B cell (primary cell): ENCODE measurements around the gene PRODH2. TPM values are rescaled to one million over a fixed set of nuclear protein-coding genes. Genes with fewer than 3 reads are reported as not detected.

Source experiments
- ATAC-seq: fragments of 200-7000 bp; cut with Tn5 transposase; one replicate; pipeline ENCODE4 v1.10.0; 2021; ENCODE audit warnings: low read depth, mild to moderate bottlenecking, moderate number of reproducible peaks, moderate library complexity
- CTCF ChIA-PET: fragments of 350-600 bp; sonication (Branson Sonifier 250); formaldehyde crosslinking; loops from one replicate; lab custom pipeline; 2021; ENCODE audit warnings: antibody characterized with exemption, inconsistent platforms; lab: Charles Lee
- POLR2A ChIA-PET: fragments of 350-600 bp; sonication (Branson Sonifier 250); formaldehyde crosslinking; loops from one replicate; lab custom pipeline; 2021; ENCODE audit warnings: antibody characterized with exemption; lab: Charles Lee
- DNase-seq: peaks from one replicate; pipeline ENCODE4 v3.0.0; 2013
- H2AFZ ChIP-seq: 2 replicates; pipeline ENCODE4 v1.6.1; 2012; ENCODE audit warnings: mild to moderate bottlenecking, low read depth, low read length; ENCODE audit not compliant: insufficient read depth, poor library complexity, severe bottlenecking
- H3K27ac ChIP-seq, 2 donors: 1 replicate in 1 of 2; 2 replicates in 1 of 2; pipeline ENCODE4 v1.5.1; 2012 to 2013; ENCODE audit warnings: low read length in 2 of 2, mild to moderate bottlenecking in 2 of 2, moderate library complexity in 1 of 2
- H3K27me3 ChIP-seq, 4 experiments: fragments of 200-600 bp in 1 of 4; sonication (generic) in 1 of 4; replicated peaks in 1 of 4; 1 replicate in 2 of 4; 2 replicates in 2 of 4; pipeline versions ENCODE4 v1.6.1 to v1.7.0; 2013 to 2016; ENCODE audit warnings: low read length in 3 of 4, mild to moderate bottlenecking in 2 of 4, mixed read lengths in 1 of 4, moderate library complexity in 1 of 4; ENCODE audit not compliant: insufficient read depth in 4 of 4, control insufficient read depth in 3 of 4; ENCODE audit errors: control extremely low read depth in 1 of 4
- H3K36me3 ChIP-seq, 2 experiments: replicated peaks in 1 of 2; 1 replicate in 1 of 2; 2 replicates in 1 of 2; pipeline versions ENCODE4 v1.6.1 to v1.7.1; 2013; ENCODE audit warnings: low read length in 1 of 2; ENCODE audit not compliant: insufficient read depth in 2 of 2, control insufficient read depth in 1 of 2; ENCODE audit errors: control extremely low read depth in 1 of 2, extremely low read depth in 1 of 2
- H3K4me1 ChIP-seq, 2 donors: fragments of 200-600 bp in 1 of 2; sonication (generic) in 1 of 2; 1 replicate in 1 of 2; 2 replicates in 1 of 2; pipeline versions ENCODE4 v1.5.1 to v1.6.1; 2013 to 2017; ENCODE audit warnings: low read length in 2 of 2; ENCODE audit not compliant: control insufficient read depth in 2 of 2, insufficient read depth in 2 of 2
- H3K4me2 ChIP-seq: replicated peaks from 2 replicates; pipeline ENCODE3; 2012; ENCODE audit warnings: mild to moderate bottlenecking, low read depth, low read length; ENCODE audit not compliant: poor library complexity, severe bottlenecking
- H3K4me3 ChIP-seq, 5 experiments: fragments of 200-600 bp in 1 of 5; sonication (generic) in 1 of 5; 1 replicate in 3 of 5; 2 replicates in 2 of 5; pipeline versions ENCODE4 v1.5.1 to v1.7.0; 2011 to 2016; ENCODE audit warnings: low read length in 4 of 5, mild to moderate bottlenecking in 4 of 5, low read depth in 2 of 5, control low read depth in 1 of 5, moderate library complexity in 1 of 5; ENCODE audit not compliant: insufficient read depth in 1 of 5; ENCODE audit errors: control extremely low read depth in 1 of 5, extremely low read depth in 1 of 5
- H3K79me2 ChIP-seq: fragments of 200-600 bp; sonication (generic); one replicate; pipeline ENCODE4 v1.6.0; 2016; ENCODE audit warnings: low read length; ENCODE audit not compliant: control insufficient read depth, insufficient read depth
- H3K9ac ChIP-seq: fragments of 200-600 bp; sonication (generic); 2 replicates; pipeline ENCODE4 v1.6.1; 2017; ENCODE audit warnings: mild to moderate bottlenecking, low read length, moderate library complexity
- H3K9me3 ChIP-seq, 3 donors: one replicate each; pipeline versions ENCODE4 v1.6.1 to v1.7.1; 2013; ENCODE audit warnings: low read length in 2 of 3; ENCODE audit not compliant: control insufficient read depth in 2 of 3, insufficient read depth in 1 of 3; ENCODE audit errors: control extremely low read depth in 1 of 3
- H4K20me1 ChIP-seq: 2 replicates; pipeline ENCODE4 v1.6.0; 2012; ENCODE audit warnings: mild to moderate bottlenecking, low read length; ENCODE audit not compliant: insufficient read depth, control insufficient read depth, poor library complexity, severe bottlenecking
- H3K27ac Mint-ChIP-seq: one replicate; pipeline ENCODE4 v1.8.0; 2021; ENCODE audit warnings: mixed read lengths
- H3K27me3 Mint-ChIP-seq: one replicate; pipeline ENCODE4 v1.8.0; 2021; ENCODE audit warnings: mixed read lengths
- H3K4me1 Mint-ChIP-seq: one replicate; pipeline ENCODE4 v1.8.0; 2021; ENCODE audit warnings: mixed read lengths
- H3K4me3 Mint-ChIP-seq: one replicate; pipeline ENCODE4 v1.8.0; 2021; ENCODE audit warnings: mixed read lengths
- H3K9me3 Mint-ChIP-seq: one replicate; pipeline ENCODE4 v1.8.0; 2022; ENCODE audit warnings: mixed read lengths; ENCODE audit not compliant: insufficient read depth
- CTCF ChIP-seq: fragments of 200-600 bp; IDR thresholded peaks from one replicate; pipeline ENCODE4 v1.8.0; 2022; ENCODE audit warnings: antibody characterized with exemption, mild to moderate bottlenecking
- EZH2 ChIP-seq: IDR thresholded peaks from 2 replicates; pipeline ENCODE4 v1.6.1; 2012; ENCODE audit warnings: borderline replicate concordance, low read depth, mild to moderate bottlenecking, moderate library complexity, low read length; ENCODE audit not compliant: insufficient read depth, poor library complexity, severe bottlenecking
- WGBS: methylation state at CpG from one replicate; pipeline ENCODE4 v1.1.5; 2013; ENCODE audit warnings: missing lambda C conversion rate; ENCODE audit not compliant: insufficient coverage; 5-methylcytosine and 5-hydroxymethylcytosine counted together
- intact Hi-C: fragments of 100-400 bp; cut with micrococcal nuclease; formaldehyde crosslinking; loops from one replicate; pipeline ENCODE4 v1.10.0; 2022
- polyA plus RNA-seq: library from polyadenylated mRNA; depleted of rRNA; stranded (reverse); fragments of >200 nt; gene quantifications from 2 replicates; pipeline ENCODE4 v1.2.3, GENCODE V29; 2012
- total RNA-seq, 2 donors: library from RNA; stranded (reverse); fragments of 120-200 nt in 1 of 2; gene quantifications; 1 replicate in 1 of 2; 2 replicates in 1 of 2; pipeline versions ENCODE4 v1.2.3 to v1.2.4, GENCODE V29; 2013 to 2022

The PRODH2 gene
- total and polyA plus RNA-seq, 2 donors (not counting 1 experiment from before 2014, with no cell fraction given): not detected

- no peak overlapping the region for H3K27ac ChIP-seq
- H3K79me2 ChIP-seq: no peaks in the 10 kb centered on the region
- POLR2A ChIA-PET: no interaction called here
- no peak overlapping the region for H2AFZ ChIP-seq
- Mint-ChIP-seq H3K4me1 (no peaks in the 10 kb centered on the region), H3K27ac (no peak overlapping the region), H3K4me3 (no peak overlapping the region), H3K9me3 (no peaks in the 10 kb centered on the region), H3K27me3 (peaks cover 23% of the 10 kb centered on the region)
- no peak overlapping the region for H3K4me2 ChIP-seq
- TF ChIP-seq EZH2 (no peak), CTCF (no peak)
- CTCF ChIA-PET: interaction anchor here (0.7 kb wide), 1 partner anchor 27 kb away, joined by 3 read pairs; no protein-coding TSS in a partner anchor
- H3K4me3 ChIP-seq: no peak overlapping the region
- no peak overlapping the region for H3K9ac ChIP-seq
- peaks cover 0 to 6% (median 0%) of the 10 kb centered on the region in 4 experiments for H3K27me3 ChIP-seq
- no peak for ATAC-seq
- intact Hi-C loops: no loop called here
- no peaks in the 10 kb centered on the region for H3K36me3 ChIP-seq
- no peaks in the 10 kb centered on the region for H4K20me1 ChIP-seq
- no peaks in the 10 kb centered on the region for H3K4me1 ChIP-seq
- DNase-seq: no peak
- WGBS: 43% methylated on average over 6 of the region's 6 CpGs
- peaks cover 0 to 2% (median 0%) of the 10 kb centered on the region in 3 donors for H3K9me3 ChIP-seq
Observed at GRCh38 chr19:35816262-35816661, 3.6 kb upstream of the PRODH2 start.

DNA sequence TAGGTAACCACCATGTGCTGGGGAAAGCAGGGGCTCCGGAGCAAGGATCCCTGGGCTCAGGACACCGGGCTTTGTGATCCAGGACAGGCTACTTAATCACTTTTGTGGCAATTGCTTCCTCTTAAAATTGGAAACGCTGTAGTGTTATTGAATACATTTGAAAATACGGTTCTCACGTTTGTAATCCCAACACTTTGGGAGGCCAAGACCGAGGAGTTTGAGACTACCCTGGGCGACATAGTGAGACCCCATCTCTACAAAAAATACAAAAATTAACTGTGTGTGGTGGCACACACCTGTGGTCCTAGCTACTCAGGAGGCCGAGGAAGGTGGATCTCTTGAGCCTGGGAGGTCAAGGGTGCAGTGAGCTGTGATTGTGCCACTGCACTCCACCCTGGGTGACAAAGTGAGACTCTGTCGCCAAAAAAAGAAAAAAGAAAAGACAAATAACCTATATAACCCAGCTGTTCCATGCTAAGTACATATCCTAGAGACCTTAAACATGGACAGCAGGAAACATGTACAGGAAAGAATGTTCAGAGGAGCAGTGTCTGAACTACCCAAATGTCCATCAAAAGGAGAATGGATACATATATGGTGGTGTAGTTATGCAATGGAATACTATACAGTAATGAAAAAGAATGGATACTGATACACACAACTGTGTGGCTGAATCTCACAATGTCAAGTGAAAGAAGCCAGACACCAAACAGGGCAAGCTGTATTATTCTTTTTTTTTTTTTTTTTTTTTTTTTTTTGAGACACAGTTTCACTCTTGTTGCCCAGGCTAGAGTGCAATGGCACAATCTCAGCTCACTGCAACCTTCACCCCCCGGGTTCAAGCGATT lies 622 bp upstream of the PRODH2 start:
- Mint-ChIP-seq H3K4me3 (no peak overlapping the region), H3K9me3 (no peaks in the 10 kb centered on the region), H3K27ac (no peak overlapping the region), H3K27me3 (peaks cover 23% of the 10 kb centered on the region), H3K4me1 (no peaks in the 10 kb centered on the region)
- Histone ChIP-seq H3K4me2 (no peak overlapping the region), H3K36me3 (no peaks in the 10 kb centered on the region), H3K4me1 (no peaks in the 10 kb centered on the region), H3K27ac (no peak overlapping the region), H3K27me3 (peaks cover 0 to 2% (median 0%) of the 10 kb centered on the region in 4 experiments), H3K4me3 (no peak overlapping the region), H2AFZ (no peak overlapping the region), H3K79me2 (no peaks in the 10 kb centered on the region), H3K9me3 (peaks cover 0 to 2% (median 0%) of the 10 kb centered on the region in 3 donors), H4K20me1 (no peaks in the 10 kb centered on the region), H3K9ac (no peak overlapping the region)
- ChIA-PET CTCF (no interaction called here), POLR2A (no interaction called here)
- no peak for ATAC-seq
- TF ChIP-seq EZH2 (no peak), CTCF (no peak)
- intact Hi-C loops: no loop called here
- no peak for DNase-seq
- 76% methylated on average over 4 of the region's 11 CpGs for WGBS
